ENCODE results near the gene SON.
"Not testable (repeated sequence)": the region's sequence is repeated elsewhere in the genome, so short reads cannot be mapped to it uniquely, and the experiment has no call there.

SON gene

DNA sequence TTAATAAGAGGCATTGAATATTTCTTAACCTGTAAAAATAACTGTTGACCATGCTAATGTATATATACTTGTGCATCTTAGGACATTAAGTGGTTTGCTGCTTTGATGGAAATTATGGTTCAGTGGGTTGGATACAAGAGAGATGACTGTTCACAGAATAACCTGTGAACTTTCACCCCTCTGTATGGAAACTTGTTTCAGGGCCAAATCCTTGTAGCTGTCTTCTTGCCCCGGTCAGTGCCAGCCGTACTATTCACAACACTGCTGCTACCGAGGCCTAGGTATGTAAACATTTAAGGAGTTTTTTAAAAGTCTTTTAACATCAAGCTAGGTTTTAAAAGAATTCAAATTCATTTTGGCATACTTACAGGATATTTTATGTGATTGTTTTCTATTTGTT lies 29.5 kb downstream of the SON start:
- DNase-seq: no peak

DNA sequence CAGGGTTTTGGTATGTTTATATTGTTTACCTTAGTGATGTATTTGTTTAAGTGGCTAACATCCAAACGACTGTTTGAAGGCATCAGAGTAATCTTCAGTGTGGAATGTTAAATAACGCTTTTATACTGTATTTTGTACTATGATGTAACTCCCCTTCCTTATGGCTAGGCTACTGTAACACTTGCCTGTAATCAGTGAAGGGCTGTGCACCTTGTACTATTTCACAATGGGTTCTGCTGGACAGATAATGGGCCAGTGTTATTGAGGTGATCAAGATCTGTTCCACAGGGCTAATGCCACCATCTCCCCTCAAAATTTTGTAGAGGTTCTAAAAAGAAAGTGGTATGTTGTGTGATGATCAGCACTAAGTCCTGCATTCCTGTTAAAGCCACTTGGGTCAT lies 33.9 kb downstream of the SON start:
- not testable (repeated sequence) for DNase-seq

DNA sequence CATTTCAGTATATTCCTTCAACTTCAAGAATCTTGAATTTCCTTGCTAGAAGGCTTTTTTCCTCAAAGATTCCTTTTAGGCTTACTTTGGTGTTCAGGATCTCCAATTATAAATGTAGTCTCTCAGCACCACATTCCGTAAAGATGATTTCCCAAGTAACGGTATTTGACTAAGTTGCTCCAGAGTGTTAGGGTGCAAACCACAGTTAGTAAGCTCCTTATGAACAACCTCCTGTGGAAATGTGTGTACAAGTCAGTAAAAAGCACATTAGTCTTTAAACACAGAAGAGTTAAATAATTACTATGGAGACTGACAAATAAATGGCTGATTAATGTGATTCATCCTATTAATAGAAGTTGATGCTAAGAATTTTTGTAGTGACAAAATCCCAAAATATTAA lies 35.4 kb downstream of the SON start:
- no peak for DNase-seq

DNA sequence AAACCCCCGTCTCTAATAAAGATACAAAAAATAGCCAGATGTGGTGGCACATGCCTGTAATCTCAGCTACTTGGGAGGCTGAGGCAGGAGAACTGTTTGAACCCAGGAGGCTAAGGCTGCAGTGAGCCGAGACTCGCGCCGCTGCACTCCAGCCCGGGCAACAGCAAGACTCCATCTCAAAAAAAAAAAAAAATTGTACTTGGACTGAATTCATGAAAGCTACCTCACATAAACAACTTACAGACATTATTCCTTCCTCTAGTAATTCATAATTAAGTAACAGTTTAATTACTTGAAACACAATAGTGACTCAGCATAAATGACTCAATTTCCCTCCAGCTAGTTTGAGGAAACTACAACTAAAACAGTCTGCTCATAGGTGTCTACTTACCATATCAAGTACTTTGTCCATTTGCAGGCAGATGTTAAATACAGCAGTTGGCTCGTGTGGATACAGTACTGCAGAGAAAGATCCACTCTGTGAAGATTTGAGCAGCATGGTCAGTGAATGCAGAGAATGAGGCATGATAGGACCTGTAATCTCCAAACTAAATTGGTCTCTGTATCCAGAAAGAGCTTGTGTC lies 36.2 kb downstream of the SON start:
- DNase-seq: no peak

DNA sequence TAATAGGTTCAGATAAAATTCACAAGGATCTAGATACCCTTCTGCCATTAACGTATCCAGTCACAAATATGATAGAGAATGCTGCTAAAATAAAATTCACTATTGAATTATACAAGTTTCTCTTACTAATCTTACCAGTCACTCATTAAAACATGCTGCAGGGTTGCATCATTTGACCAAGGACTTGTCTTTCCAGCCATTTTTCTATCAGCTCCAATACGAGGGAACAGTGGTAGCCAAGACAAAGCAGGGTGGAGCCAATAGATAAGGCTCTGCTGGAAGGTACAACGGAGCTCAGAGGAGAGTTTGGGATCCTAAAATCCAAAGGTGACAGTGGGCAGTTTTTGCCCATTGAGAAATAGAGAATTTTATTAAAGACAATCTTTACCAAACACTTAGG lies 41.6 kb downstream of the SON start:
- no peak for DNase-seq

DNA sequence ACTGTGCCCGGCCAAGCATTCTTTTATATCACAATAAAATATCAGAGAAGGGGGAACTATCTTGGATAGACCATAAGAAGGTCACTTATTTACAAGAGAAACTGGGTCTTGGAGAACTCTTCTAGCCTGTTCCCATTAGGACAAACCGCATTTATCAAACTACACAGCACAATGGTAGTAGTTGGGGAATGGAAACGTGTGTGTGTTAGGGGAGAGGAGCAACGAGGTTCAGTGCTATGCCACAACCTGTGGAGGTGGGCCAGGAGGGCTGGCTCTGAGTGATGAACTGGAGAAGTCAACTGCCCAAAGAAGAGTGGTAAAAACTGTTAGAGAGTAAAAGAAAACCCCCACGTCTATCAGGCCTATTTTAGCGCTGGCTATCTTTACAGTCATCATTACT lies 44.1 kb downstream of the SON start:
- no peak for DNase-seq

GRCh38 chr21:33587792-33588484 lies 45.1 kb downstream of the SON start:
- DNase-seq: no peak

DNA sequence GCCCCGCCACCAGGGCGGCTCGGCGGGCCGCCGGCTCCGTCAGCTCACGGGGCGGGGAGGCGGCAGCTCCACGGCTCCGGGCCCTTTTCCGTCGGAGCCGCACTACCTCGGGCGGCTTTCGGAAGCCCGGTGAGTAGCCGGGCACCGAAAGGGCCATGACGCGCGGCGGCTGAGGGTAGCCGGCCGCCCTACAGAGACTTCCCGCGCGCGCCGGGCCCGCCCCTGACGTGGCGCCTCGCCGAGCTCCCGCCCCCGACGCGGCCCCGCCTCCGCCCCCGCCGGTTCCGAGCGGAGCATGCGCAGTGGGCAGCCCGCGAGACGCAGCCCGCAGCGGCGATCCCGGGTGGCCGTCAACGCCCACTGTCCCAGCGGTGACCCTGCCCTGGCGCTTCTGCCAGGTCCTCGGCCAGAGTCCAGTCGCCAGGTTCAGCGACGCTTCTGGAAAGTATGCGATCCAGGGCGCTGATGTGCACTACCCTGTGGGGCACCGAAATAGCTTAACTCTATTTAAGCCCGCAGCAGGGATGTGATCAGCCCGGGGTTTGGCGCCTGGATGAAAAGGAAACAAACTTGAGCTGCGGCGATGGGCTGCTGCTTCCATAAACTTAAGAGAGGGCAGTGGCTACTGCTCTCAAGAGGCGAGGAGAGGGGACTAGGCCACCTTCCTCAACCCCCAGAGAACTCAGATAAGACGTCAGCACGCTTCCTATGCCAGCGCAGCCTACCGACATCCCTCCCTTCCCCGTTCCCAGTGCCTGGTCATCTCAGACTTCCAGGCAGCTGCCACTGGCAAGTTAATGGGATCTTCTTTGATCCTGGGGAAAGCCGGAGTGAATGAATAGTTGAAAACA lies 45.9 kb downstream of the SON start, which contains the start of gene DONSON:
Gene DONSON (minus strand): TSS at position 200 of the 851 bp plus-strand sequence. CDS start 43 bp downstream, at position 157.
- DNase-seq: peak; percentile 53

DNA sequence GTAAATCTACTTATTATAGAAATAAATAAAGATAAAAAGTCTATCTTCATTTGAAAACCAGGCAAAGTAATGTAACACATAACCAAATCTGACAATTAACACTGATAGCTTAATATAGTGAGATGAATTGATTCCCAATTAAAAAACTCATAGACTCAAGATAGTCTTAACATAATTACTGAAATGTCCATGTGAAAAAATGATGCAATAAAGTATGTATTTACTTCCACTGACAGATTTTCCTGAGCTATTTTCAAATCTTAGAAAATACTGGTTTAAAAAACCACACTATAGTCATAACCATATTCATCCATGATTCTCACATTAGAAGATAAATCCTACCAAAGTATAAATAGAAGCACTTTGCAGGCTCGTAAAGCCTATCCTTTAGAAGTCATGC lies 55.2 kb downstream of the SON start:
- DNase-seq: no peak

DNA sequence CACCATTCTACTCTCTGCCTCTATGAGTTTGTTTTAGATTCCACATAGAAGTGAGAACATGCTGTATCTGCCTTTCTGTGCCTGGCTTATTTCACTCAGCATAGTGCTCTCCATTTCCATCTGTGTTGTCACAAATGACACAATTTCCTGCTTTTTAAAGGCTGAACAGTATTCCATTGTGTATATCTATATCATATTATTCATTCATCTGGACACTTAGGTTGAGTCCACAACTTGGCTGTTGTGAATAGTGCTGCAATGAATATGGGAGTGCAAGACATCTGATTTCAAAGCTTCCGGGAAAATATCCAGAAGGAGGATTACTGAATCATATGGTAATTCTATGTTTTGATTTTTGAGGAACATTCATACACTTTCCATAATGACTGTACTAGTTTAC lies 65.7 kb downstream of the SON start:
- DNase-seq: no peak

DNA sequence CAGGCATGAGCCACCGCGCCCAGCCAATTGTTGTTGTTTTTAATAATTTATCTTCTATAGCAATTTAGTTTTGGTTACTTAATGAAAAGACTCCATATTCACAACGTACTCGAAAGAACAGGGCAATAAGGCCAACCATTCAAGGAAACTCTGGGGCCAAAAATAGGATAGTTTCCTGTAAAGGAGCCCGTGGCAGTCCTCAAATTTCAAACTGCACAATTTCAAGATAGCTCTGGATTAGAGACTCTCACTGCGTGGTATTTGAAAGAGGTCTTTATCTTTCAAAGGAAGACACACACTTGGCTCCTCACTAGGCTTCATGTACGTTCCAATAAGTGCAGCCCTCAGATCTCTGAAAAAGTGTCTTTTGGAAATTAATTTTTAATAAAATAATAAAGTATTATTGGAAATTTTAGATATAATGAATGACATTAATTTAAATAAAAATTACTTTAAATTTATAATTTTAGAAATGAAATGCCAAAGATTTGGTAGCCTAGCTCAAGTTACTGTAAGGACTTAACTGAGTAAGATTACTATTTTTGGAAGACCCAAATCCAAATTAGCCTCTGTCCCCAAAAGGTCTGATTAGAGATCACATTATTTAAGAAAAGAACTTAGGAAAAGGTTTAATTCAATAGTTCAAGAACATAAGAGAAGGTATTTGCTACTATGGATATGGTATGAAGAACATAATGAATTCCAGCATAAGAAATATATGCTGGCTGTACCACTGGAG lies 68.3 kb downstream of the SON start:
- DNase-seq: no peak

DNA sequence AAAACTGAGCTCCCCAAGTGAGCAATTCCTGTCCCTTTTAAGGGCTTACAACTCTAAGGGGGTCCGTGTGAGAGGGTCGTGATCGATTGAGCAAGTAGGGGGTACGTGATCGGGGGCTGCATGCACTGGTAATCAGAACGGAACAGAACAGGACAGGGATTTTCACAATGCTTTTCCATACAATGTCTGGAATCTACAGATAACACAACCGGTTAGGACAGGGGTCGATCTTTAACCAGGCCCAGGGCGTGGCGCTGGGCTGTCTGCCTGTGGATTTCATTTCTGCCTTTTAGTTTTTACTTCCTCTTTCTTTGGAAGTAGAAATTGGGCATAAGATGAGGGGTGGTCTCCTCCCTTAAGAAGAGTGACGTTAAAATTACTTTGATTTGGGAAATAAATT lies 74.7 kb downstream of the SON start:
- DNase-seq: not testable (repeated sequence)

DNA sequence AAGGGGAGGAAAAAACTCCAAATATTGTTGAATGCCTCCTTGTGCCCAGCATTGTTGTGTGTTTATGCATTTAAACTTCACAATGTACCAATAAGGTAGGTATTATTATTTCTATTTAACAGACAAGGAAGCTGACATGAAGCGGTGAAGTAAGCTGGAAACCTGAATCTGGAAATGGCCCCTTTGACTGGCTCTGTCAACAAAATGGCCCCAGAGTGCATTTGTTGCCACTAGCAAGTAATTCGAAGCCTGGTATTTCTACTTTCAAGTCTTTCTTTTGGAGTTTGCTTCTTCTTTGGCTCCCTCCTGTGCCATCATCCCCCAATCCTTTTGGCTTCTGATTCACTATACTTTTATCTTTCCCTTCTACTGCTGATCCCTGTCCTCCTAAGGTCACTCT lies 75.6 kb downstream of the SON start:
- no peak for DNase-seq

DNA sequence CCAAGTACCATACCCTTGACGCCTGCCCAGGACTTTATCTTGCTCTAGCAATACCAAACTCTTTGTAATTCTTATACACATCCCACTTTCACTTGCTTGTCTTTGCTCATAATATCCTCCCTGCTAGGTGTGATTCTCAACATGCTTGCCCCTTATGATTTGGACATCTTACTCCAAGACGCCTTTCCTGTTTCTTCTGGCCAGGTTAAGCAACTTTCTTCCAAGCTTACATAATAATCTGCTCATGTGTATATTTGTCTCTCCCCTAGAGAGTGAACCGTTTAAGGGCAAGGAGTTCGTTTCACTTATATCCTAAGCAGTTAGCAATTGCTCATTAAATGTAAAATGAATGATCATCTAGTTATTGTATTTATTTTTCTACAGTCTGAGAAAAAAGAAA lies 76.9 kb downstream of the SON start:
- DNase-seq: no peak

DNA sequence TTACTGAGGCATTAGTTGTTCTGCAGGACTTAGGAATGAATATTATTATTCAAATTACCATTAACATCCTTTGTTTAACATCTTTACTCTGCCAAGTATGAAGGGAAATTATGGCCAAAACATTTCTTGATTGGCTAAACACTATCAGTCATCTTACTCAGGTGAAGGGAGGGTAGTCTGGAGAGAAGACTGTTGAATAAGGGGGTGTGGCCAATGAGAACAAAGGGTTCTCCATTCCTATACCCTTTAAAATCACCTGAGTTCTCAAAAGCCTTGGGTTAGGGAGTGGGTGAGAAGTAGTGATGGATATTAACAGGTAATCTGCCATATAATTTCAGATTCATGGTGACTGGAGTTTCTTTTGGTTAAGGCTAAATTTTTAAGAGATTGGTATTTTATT lies 79.4 kb downstream of the SON start:
- DNase-seq: no peak

- DNase-seq: not testable (repeated sequence)
These were observed 83.3 kb downstream of the SON start for GRCh38 chr21:33626151-33626550.
